HCT116 (cell line): Measurements from ENCODE around the gene PRPF39. TPM values are rescaled to one million over a fixed set of nuclear protein-coding genes. Genes with fewer than 3 reads are reported as not detected.

Experiments used
- ATAC-seq: fragments of 200-7000 bp; cut with Tn5 transposase; 2 replicates; pipeline ENCODE4 v1.9.1; 2020; ENCODE audit warnings: mild to moderate bottlenecking, moderate library complexity
- BruUV-seq: library from RNA; stranded (reverse); fragments of 400-500 nt; replicated peaks from 2 replicates; lab custom pipeline; 2021; lab: Mats Ljungman, UMichigan
- CTCF ChIA-PET: fragments of 300-600 bp; sonication (Branson Sonifier 250); formaldehyde crosslinking; loops from one replicate; lab custom pipeline; 2021; ENCODE audit warnings: antibody characterized with exemption; lab: Charles Lee
- POLR2A ChIA-PET: fragments of 300-600, 350-600 bp; sonication (Branson Sonifier 250); formaldehyde crosslinking; loops from one replicate; lab custom pipeline; 2021; ENCODE audit warnings: antibody characterized with exemption; lab: Charles Lee
- RAD21 ChIA-PET, 2 experiments: fragments of 300-600 bp; sonication (Branson Sonifier 250); formaldehyde crosslinking; loops; one replicate each; lab custom pipeline; 2023; ENCODE audit warnings: low total read pairs in 2 of 2; ENCODE audit not compliant: uncharacterized antibody in 2 of 2, unreplicated experiment in 2 of 2, low non-redundant PET in 1 of 2; lab: Charles Lee
- DNase-seq: peaks from one replicate; pipeline ENCODE4 v3.0.0-alpha.2; 2010; ENCODE audit warnings: low read depth, low spot score
- H2AFZ ChIP-seq: fragments of 200-600 bp; shearing (Covaris generic), sonication (generic); 2 replicates; pipeline ENCODE4 v1.6.1; 2017; ENCODE audit warnings: low read depth, mixed run types, mixed read lengths, antibody characterized with exemption, low read length; ENCODE audit not compliant: poor library complexity, severe bottlenecking
- H3K27ac ChIP-seq: 2 replicates; pipeline ENCODE4 v1.5.1; 2012; ENCODE audit warnings: low read depth, low read length
- H3K27me3 ChIP-seq: fragments of 200-600 bp; sonication (generic); 2 replicates; pipeline ENCODE4 v1.6.1; 2016; ENCODE audit warnings: mixed run types, low read length, mixed read lengths; ENCODE audit not compliant: insufficient read depth
- H3K36me3 ChIP-seq, 2 experiments: fragments of 200-500 bp in 1 of 2; fragments of 200-600 bp in 1 of 2; sonication (Bioruptor generic) in 1 of 2; sonication (generic) in 1 of 2; 2 replicates each; pipeline versions ENCODE4 v1.5.1 to v1.6.1; 2014 to 2016; ENCODE audit warnings: low read length in 2 of 2, inconsistent platforms in 1 of 2, mixed read lengths in 1 of 2, mixed run types in 1 of 2; ENCODE audit not compliant: insufficient read depth in 2 of 2, control insufficient read depth in 1 of 2
- H3K4me1 ChIP-seq, 2 experiments: fragments of 200-600 bp in 1 of 2; sonication (generic) in 1 of 2; 2 replicates each; pipeline versions ENCODE4 v1.5.1 to v1.6.1; 2012 to 2017; ENCODE audit warnings: low read length in 2 of 2, inconsistent platforms in 1 of 2, mild to moderate bottlenecking in 1 of 2, mixed read lengths in 1 of 2, mixed run types in 1 of 2, moderate library complexity in 1 of 2; ENCODE audit not compliant: insufficient read depth in 2 of 2, control insufficient read depth in 1 of 2
- H3K4me2 ChIP-seq: fragments of 200-600 bp; sonication (generic); 2 replicates; pipeline ENCODE4 v1.6.1; 2017; ENCODE audit warnings: mixed run types, low read length, mixed read lengths
- H3K4me3 ChIP-seq, 2 experiments: fragments of 200-600 bp in 1 of 2; sonication (generic) in 1 of 2; replicated peaks in 1 of 2; 2 replicates each; pipeline ENCODE4 v1.5.1; 2011 to 2016; ENCODE audit warnings: low read length in 2 of 2, control low read depth in 1 of 2, low read depth in 1 of 2, mild to moderate bottlenecking in 1 of 2, mixed read lengths in 1 of 2, mixed run types in 1 of 2
- H3K79me2 ChIP-seq: fragments of 200-600 bp; sonication (generic); 2 replicates; pipeline ENCODE4 v1.6.1; 2017; ENCODE audit warnings: mild to moderate bottlenecking, mixed run types, low read length, moderate library complexity, mixed read lengths; ENCODE audit not compliant: insufficient read depth
- H3K9ac ChIP-seq: fragments of 200-600 bp; sonication (generic); 2 replicates; pipeline ENCODE4 v1.6.1; 2016; ENCODE audit warnings: low read length, mixed read lengths
- H3K9me2 ChIP-seq: fragments of 200-600 bp; sonication (generic), shearing (Covaris generic); 2 replicates; pipeline ENCODE4 v1.6.1; 2017; ENCODE audit warnings: mixed run types, mild to moderate bottlenecking, moderate library complexity; ENCODE audit not compliant: insufficient read depth
- H3K9me3 ChIP-seq, 2 experiments: fragments of 200-500 bp in 1 of 2; fragments of 200-600 bp in 1 of 2; sonication (Bioruptor generic) in 1 of 2; sonication (generic) in 1 of 2; 2 replicates each; pipeline ENCODE4 v1.6.1; 2014 to 2017; ENCODE audit warnings: low read length in 2 of 2, mixed read lengths in 2 of 2, inconsistent platforms in 1 of 2, low read depth in 1 of 2, mild to moderate bottlenecking in 1 of 2, mixed run types in 1 of 2, moderate library complexity in 1 of 2; ENCODE audit not compliant: control insufficient read depth in 1 of 2, insufficient read depth in 1 of 2
- H4K20me1 ChIP-seq: fragments of 200-600 bp; sonication (generic), shearing (Covaris generic); 2 replicates; pipeline ENCODE4 v1.6.1; 2017; ENCODE audit warnings: mixed run types, mild to moderate bottlenecking, moderate library complexity; ENCODE audit not compliant: insufficient read depth
- CBX3 ChIP-seq: IDR thresholded peaks from 2 replicates; pipeline ENCODE4 v1.6.1; 2012; ENCODE audit warnings: low read depth
- CEBPB ChIP-seq: IDR thresholded peaks from 2 replicates; pipeline ENCODE4 v1.6.1; 2012; ENCODE audit warnings: low read depth
- EZH2 ChIP-seq: fragments of 200-600 bp; sonication (generic); IDR thresholded peaks from 2 replicates; pipeline ENCODE4 v1.6.1; 2017; ENCODE audit warnings: antibody characterized with exemption, mixed run types
- POLR2A ChIP-seq: IDR thresholded peaks from 2 replicates; pipeline ENCODE4 v1.7.0; 2011; ENCODE audit warnings: borderline replicate concordance; ENCODE audit not compliant: insufficient read depth, insufficient read length; ENCODE audit errors: extremely low read depth
- POLR2AphosphoS5 ChIP-seq: IDR thresholded peaks from 2 replicates; pipeline ENCODE4 v1.6.1; 2011; ENCODE audit warnings: mild to moderate bottlenecking, low read depth, low read length, moderate library complexity
- RAD21 ChIP-seq: IDR thresholded peaks from 2 replicates; pipeline ENCODE4 v1.6.1; 2012; ENCODE audit warnings: low read depth, mild to moderate bottlenecking
- SP1 ChIP-seq: IDR thresholded peaks from 2 replicates; pipeline ENCODE4 v1.6.1; 2012; ENCODE audit warnings: low read depth
- TCF7L2 ChIP-seq: IDR thresholded peaks from 2 replicates; pipeline ENCODE4 v1.7.0; 2011; ENCODE audit warnings: borderline replicate concordance, inconsistent platforms; ENCODE audit not compliant: insufficient read depth, insufficient read length; ENCODE audit errors: extremely low read depth
- ZFX ChIP-seq: fragments of 450-650 bp; IDR thresholded peaks from 2 replicates; pipeline ENCODE4 v1.6.1; 2017
- ZNF274 ChIP-seq: fragments of 200-500 bp; sonication (Bioruptor generic); IDR thresholded peaks from 2 replicates; pipeline ENCODE4 v1.6.1; 2014; ENCODE audit warnings: mild to moderate bottlenecking, low read depth, low read length, inconsistent platforms
- intact Hi-C: fragments of 100-400 bp; cut with micrococcal nuclease; formaldehyde crosslinking; loops from 2 replicates; pipeline ENCODE4 v1.10.0; 2022
- total RNA-seq: library from RNA; stranded (reverse); gene quantifications from one replicate; pipeline ENCODE4 v1.2.1, GENCODE V29; 2021; ENCODE audit not compliant: unreplicated experiment
- TF ChIP-seq, protein P1 (sequence below): IDR thresholded peaks from 2 replicates; pipeline ENCODE4 v1.6.1; 2012
- TF ChIP-seq, protein P2 (sequence below), 3 experiments: fragments of 200-600 bp in 1 of 3; sonication (generic) in 1 of 3; IDR thresholded peaks in 2 of 3; conservative IDR thresholded peaks in 1 of 3; 2 replicates each; pipeline ENCODE4 v1.5.1; 2012 to 2017; ENCODE audit warnings: low read depth in 2 of 3, low read length in 2 of 3, antibody characterized with exemption in 1 of 3, borderline replicate concordance in 1 of 3, control low read depth in 1 of 3, mild to moderate bottlenecking in 1 of 3, mixed read lengths in 1 of 3, mixed run types in 1 of 3, moderate library complexity in 1 of 3; ENCODE audit not compliant: insufficient read depth in 1 of 3
- TF ChIP-seq, protein P3 (sequence below): IDR thresholded peaks from 2 replicates; pipeline ENCODE4 v1.6.1; 2011; ENCODE audit warnings: mild to moderate bottlenecking, low read length, moderate library complexity; ENCODE audit not compliant: insufficient replicate concordance; ENCODE audit errors: extremely low read depth

PRPF39 gene
- total RNA-seq, 1 experiment from 2014 or later: 44.7 TPM

DNA sequence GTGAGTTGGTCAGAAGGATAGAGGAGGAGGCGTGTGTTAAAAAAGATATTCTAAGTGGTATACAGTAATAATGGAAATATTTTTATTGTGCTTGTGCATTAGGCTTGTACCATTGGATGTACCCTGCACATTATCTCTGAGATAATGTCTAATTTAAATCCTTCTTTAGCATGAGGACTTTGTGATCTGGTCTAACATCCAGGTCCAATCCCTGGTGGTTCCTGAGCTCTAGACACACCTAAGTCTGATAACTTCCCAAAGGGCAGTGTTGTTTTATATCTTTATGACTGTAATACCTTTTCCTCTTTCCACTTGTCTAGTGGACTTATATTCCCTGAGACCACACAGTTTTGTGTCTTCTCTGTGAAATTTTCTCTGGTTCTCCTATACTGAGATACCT, 20.6 kb downstream of the PRPF39 start (continued):
- TF ChIP-seq CBX3 (no peak), POLR2A (no peak), POLR2AphosphoS5 (no peak), TCF7L2 (no peak), EZH2 (no peak), RAD21 (no peak), SP1 (no peak)
- TF ChIP-seq, protein P1, sequence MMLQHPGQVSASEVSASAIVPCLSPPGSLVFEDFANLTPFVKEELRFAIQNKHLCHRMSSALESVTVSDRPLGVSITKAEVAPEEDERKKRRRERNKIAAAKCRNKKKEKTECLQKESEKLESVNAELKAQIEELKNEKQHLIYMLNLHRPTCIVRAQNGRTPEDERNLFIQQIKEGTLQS: no peak
- TF ChIP-seq, all 23 proteins: peak for 0

DNA sequence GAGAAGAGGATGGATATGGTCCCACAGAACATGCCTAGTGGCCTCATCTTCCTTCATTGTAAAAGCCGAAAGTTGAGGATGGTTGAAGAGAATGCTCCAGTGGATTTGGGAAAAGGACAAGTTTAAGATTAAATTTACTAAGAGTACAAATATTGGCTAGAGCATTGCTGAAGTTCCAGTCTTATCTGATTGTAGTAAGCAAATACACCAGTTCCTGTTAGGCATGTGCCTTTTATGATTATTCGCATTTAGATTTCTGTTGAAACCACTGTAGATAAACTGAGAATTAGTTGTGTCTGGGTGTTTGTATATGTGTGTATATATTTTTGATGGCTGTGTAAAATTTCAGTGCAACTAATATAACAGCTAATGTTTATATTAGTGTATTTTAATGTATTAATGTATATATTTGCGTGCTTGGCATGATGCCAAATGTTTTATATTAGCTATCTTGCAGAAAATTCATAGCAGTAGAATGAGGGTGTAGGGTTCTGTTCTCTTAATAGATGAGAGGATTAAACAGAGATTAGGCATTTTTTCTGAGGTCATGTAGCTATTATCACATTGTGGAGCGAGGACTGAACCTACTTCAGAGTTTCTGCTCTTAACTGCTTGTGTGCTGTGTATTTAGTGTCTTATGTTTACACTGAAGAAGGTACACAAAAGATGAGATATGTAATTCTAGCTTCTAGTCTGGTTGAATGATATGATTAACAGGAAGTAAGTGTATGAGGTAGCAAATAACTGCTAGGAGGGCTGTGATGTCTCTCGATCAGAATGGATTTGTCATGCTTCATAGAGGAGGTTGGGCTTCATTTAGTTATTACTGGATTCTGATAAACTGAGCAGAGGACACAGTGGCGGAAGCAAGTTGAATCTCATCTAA, 29.2 kb downstream of the PRPF39 start:
- Histone ChIP-seq H3K4me1 (no peaks in the 10 kb centered on the region), H2AFZ (no peak overlapping the region), H3K9me3 (no peaks in the 10 kb centered on the region), H3K9me2 (no peaks in the 10 kb centered on the region), H3K4me2 (no peak overlapping the region), H3K27me3 (no peaks in the 10 kb centered on the region), H3K4me3 (no peak overlapping the region), H3K27ac (no peak overlapping the region), H3K79me2 (peaks cover 36% of the 10 kb centered on the region), H3K9ac (no peak overlapping the region), H3K36me3 (peaks cover 61 to 68% of the 10 kb centered on the region in 2 experiments), H4K20me1 (0 out of 2 replicates have a peak, but pooled peaks cover 5% of the 10 kb centered on the region)
- BruUV-seq: no TSS peak
- no peak for ATAC-seq
- intact Hi-C loops: no loop called here
- no peak for DNase-seq
- ChIA-PET CTCF (no interaction called here), POLR2A (interaction anchor here (1.4 kb wide), 1 partner anchor 14 kb away, joined by 3 read pairs; no protein-coding TSS in a partner anchor), RAD21 (no interaction called here)
- TF ChIP-seq, protein P2, sequence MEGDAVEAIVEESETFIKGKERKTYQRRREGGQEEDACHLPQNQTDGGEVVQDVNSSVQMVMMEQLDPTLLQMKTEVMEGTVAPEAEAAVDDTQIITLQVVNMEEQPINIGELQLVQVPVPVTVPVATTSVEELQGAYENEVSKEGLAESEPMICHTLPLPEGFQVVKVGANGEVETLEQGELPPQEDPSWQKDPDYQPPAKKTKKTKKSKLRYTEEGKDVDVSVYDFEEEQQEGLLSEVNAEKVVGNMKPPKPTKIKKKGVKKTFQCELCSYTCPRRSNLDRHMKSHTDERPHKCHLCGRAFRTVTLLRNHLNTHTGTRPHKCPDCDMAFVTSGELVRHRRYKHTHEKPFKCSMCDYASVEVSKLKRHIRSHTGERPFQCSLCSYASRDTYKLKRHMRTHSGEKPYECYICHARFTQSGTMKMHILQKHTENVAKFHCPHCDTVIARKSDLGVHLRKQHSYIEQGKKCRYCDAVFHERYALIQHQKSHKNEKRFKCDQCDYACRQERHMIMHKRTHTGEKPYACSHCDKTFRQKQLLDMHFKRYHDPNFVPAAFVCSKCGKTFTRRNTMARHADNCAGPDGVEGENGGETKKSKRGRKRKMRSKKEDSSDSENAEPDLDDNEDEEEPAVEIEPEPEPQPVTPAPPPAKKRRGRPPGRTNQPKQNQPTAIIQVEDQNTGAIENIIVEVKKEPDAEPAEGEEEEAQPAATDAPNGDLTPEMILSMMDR (IDR thresholded peaks at IDR 0.05 in 2 of 3, conservative IDR thresholded peaks at IDR 0.05 in 1 of 3; ENCODE audit: borderline replicate concordance in 1 of 3, insufficient read depth in 1 of 3, low read depth in 2 of 3, low read length in 2 of 3): no peak
- TF ChIP-seq CEBPB (no peak), ZFX (no peak), ZNF274 (no peak)
- TF ChIP-seq, protein P3, sequence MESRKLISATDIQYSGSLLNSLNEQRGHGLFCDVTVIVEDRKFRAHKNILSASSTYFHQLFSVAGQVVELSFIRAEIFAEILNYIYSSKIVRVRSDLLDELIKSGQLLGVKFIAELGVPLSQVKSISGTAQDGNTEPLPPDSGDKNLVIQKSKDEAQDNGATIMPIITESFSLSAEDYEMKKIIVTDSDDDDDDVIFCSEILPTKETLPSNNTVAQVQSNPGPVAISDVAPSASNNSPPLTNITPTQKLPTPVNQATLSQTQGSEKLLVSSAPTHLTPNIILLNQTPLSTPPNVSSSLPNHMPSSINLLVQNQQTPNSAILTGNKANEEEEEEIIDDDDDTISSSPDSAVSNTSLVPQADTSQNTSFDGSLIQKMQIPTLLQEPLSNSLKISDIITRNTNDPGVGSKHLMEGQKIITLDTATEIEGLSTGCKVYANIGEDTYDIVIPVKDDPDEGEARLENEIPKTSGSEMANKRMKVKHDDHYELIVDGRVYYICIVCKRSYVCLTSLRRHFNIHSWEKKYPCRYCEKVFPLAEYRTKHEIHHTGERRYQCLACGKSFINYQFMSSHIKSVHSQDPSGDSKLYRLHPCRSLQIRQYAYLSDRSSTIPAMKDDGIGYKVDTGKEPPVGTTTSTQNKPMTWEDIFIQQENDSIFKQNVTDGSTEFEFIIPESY: no peak
